ENCODE measurements around the gene MRPS23.

MRPS23 gene

GRCh38 chr17:57862694-57863667 lies 13.1 kb upstream of the MRPS23 start:
- H3K4me3 ChIP-seq (replicated peaks; ENCODE audit: low read depth, low read length): no peak overlapping the region
- TF ChIP-seq CTCF (IDR thresholded peaks at IDR 0.05; ENCODE audit: low read depth, low read length, missing control alignments): no peak
- no peak for DNase-seq (ENCODE audit: extremely low read depth, low read depth)

GRCh38 chr17:57861790-57862693 lies 12.2 kb upstream of the MRPS23 start:
- H3K4me3 ChIP-seq (replicated peaks; ENCODE audit: low read depth, low read length): peak overlapping the region; percentile 14
- no peak for TF ChIP-seq CTCF (IDR thresholded peaks at IDR 0.05; ENCODE audit: low read depth, low read length, missing control alignments)
- no peak for DNase-seq (ENCODE audit: extremely low read depth, low read depth)

- no peak for DNase-seq (ENCODE audit: extremely low read depth, low read depth)
- peak overlapping the region; percentile 8; the same call in 1 of the 2 replicates for H3K4me3 ChIP-seq (replicated peaks; ENCODE audit: low read depth, low read length)
- no peak for TF ChIP-seq CTCF (IDR thresholded peaks at IDR 0.05; ENCODE audit: low read depth, low read length, missing control alignments)
Measured at GRCh38 chr17:57861000-57861789, 11.4 kb upstream of the MRPS23 start.

GRCh38 chr17:57860414-57860999 lies 10.7 kb upstream of the MRPS23 start:
- no peak for TF ChIP-seq CTCF (IDR thresholded peaks at IDR 0.05; ENCODE audit: low read depth, low read length, missing control alignments)
- DNase-seq (ENCODE audit: extremely low read depth, low read depth): no peak
- H3K4me3 ChIP-seq (replicated peaks; ENCODE audit: low read depth, low read length): no peak overlapping the region

- TF ChIP-seq CTCF (IDR thresholded peaks at IDR 0.05; ENCODE audit: low read depth, low read length, missing control alignments): no peak
- H3K4me3 ChIP-seq (replicated peaks; ENCODE audit: low read depth, low read length): no peak overlapping the region
- DNase-seq (ENCODE audit: extremely low read depth, low read depth): no peak
Measured at GRCh38 chr17:57859601-57860413, 10.0 kb upstream of the MRPS23 start.

Data from HFF-Myc (cell line).